IPS-20b (cell line): ENCODE measurements around the gene PLEKHM2.
"Not testable (repeated sequence)": the region's sequence is repeated elsewhere in the genome, so short reads cannot be mapped to it uniquely, and the experiment has no call there.

ENCODE experiments used
- H3K27ac ChIP-seq: one replicate; pipeline ENCODE4 v1.5.1; 2013; ENCODE audit warnings: low read length
- H3K27me3 ChIP-seq: 2 replicates; pipeline ENCODE4 v1.6.1; 2013; ENCODE audit warnings: mild to moderate bottlenecking, low read length, inconsistent platforms; ENCODE audit not compliant: insufficient read depth
- H3K36me3 ChIP-seq: 2 replicates; pipeline ENCODE4 v1.6.1; 2013; ENCODE audit warnings: low read depth, mild to moderate bottlenecking, inconsistent platforms, low read length, moderate library complexity; ENCODE audit not compliant: insufficient read depth
- H3K4me1 ChIP-seq: 2 replicates; pipeline ENCODE4 v1.6.1; 2013; ENCODE audit warnings: mild to moderate bottlenecking, control low read depth, inconsistent platforms, low read length, moderate library complexity; ENCODE audit not compliant: insufficient read depth
- H3K4me3 ChIP-seq: 2 replicates; pipeline ENCODE4 v1.5.1; 2013; ENCODE audit warnings: mild to moderate bottlenecking, low read length, inconsistent platforms
- H3K9ac ChIP-seq: 2 replicates; pipeline ENCODE4 v1.6.1; 2013; ENCODE audit warnings: low read depth, mild to moderate bottlenecking, inconsistent platforms, low read length, moderate library complexity
- H3K9me3 ChIP-seq: 2 replicates; pipeline ENCODE4 v1.6.1; 2013; ENCODE audit warnings: mild to moderate bottlenecking, low read depth, low read length, inconsistent platforms; ENCODE audit not compliant: insufficient read depth

The PLEKHM2 gene

GRCh38 chr1:15690317-15690716, 6.2 kb downstream of the PLEKHM2 start:
- H3K4me1 ChIP-seq = 0 out of 2 replicates have a peak, but pooled peaks cover 3% of the 10 kb centered on the region
- no peaks in the 10 kb centered on the region for H3K27me3 ChIP-seq
- no peak overlapping the region for H3K4me3 ChIP-seq
- H3K9ac ChIP-seq = no peak overlapping the region
- H3K27ac ChIP-seq = no peak overlapping the region
- no peaks in the 10 kb centered on the region for H3K36me3 ChIP-seq
- no peaks in the 10 kb centered on the region for H3K9me3 ChIP-seq

GRCh38 chr1:15691434-15692032, 7.4 kb downstream of the PLEKHM2 start:
- no peak overlapping the region for H3K4me3 ChIP-seq
- no peaks in the 10 kb centered on the region for H3K4me1 ChIP-seq
- no peaks in the 10 kb centered on the region for H3K27me3 ChIP-seq
- no peaks in the 10 kb centered on the region for H3K36me3 ChIP-seq
- H3K9me3 ChIP-seq = no peaks in the 10 kb centered on the region
- H3K9ac ChIP-seq = no peak overlapping the region
- H3K27ac ChIP-seq = no peak overlapping the region

GRCh38 chr1:15692121-15692682, 8.1 kb downstream of the PLEKHM2 start:
- Histone ChIP-seq H3K9ac (no peak overlapping the region), H3K4me3 (no peak overlapping the region), H3K27ac (no peak overlapping the region), H3K27me3 (no peaks in the 10 kb centered on the region), H3K36me3 (no peaks in the 10 kb centered on the region), H3K9me3 (no peaks in the 10 kb centered on the region), H3K4me1 (no peaks in the 10 kb centered on the region)

GRCh38 chr1:15693371-15693770, 9.3 kb downstream of the PLEKHM2 start:
- H3K36me3 ChIP-seq = no peaks in the 10 kb centered on the region
- no peak overlapping the region for H3K27ac ChIP-seq
- H3K4me1 ChIP-seq = no peaks in the 10 kb centered on the region
- H3K9ac ChIP-seq = no peak overlapping the region; the same call in 1 of the 2 replicates
- H3K9me3 ChIP-seq = no peaks in the 10 kb centered on the region
- H3K4me3 ChIP-seq = no peak overlapping the region
- H3K27me3 ChIP-seq = no peaks in the 10 kb centered on the region

GRCh38 chr1:15696956-15697521, 12.9 kb downstream of the PLEKHM2 start:
- Histone ChIP-seq H3K27me3 (no peaks in the 10 kb centered on the region), H3K27ac (no peak overlapping the region), H3K9ac (no peak overlapping the region), H3K36me3 (no peaks in the 10 kb centered on the region), H3K4me3 (no peak overlapping the region), H3K4me1 (no peaks in the 10 kb centered on the region), H3K9me3 (no peaks in the 10 kb centered on the region)

- no peaks in the 10 kb centered on the region for H3K27me3 ChIP-seq
- H3K4me3 ChIP-seq = no peak overlapping the region
- H3K9ac ChIP-seq = no peak overlapping the region
- H3K4me1 ChIP-seq = no peaks in the 10 kb centered on the region
- no peaks in the 10 kb centered on the region for H3K9me3 ChIP-seq
- H3K27ac ChIP-seq = no peak overlapping the region
- no peaks in the 10 kb centered on the region for H3K36me3 ChIP-seq
These were observed 14.1 kb downstream of the PLEKHM2 start for GRCh38 chr1:15698201-15698600.

- H3K4me3 ChIP-seq, H3K27ac ChIP-seq: not testable (repeated sequence)
These were observed 15.2 kb downstream of the PLEKHM2 start for GRCh38 chr1:15699321-15699720.

GRCh38 chr1:15700508-15700907, 16.4 kb downstream of the PLEKHM2 start:
- no peak overlapping the region for H3K4me3 ChIP-seq
- no peaks in the 10 kb centered on the region for H3K4me1 ChIP-seq
- H3K9me3 ChIP-seq = no peaks in the 10 kb centered on the region
- H3K27me3 ChIP-seq = no peaks in the 10 kb centered on the region
- no peak overlapping the region for H3K27ac ChIP-seq
- H3K36me3 ChIP-seq = no peaks in the 10 kb centered on the region
- no peak overlapping the region for H3K9ac ChIP-seq

More at GRCh38 chr1:15699321-15699720, 15.2 kb downstream of the PLEKHM2 start:
- H3K27me3 ChIP-seq, H3K9ac ChIP-seq, H3K9me3 ChIP-seq, H3K36me3 ChIP-seq, H3K4me1 ChIP-seq: not testable (repeated sequence)

- Histone ChIP-seq H3K27me3 (no peaks in the 10 kb centered on the region), H3K9me3 (no peaks in the 10 kb centered on the region), H3K4me1 (no peaks in the 10 kb centered on the region), H3K36me3 (no peaks in the 10 kb centered on the region), H3K4me3 (no peak overlapping the region), H3K27ac (no peak overlapping the region), H3K9ac (no peak overlapping the region)
These were observed 17.7 kb downstream of the PLEKHM2 start for GRCh38 chr1:15701784-15702183.

- Histone ChIP-seq H3K4me1 (no peaks in the 10 kb centered on the region), H3K9me3 (no peaks in the 10 kb centered on the region), H3K36me3 (no peaks in the 10 kb centered on the region), H3K4me3 (no peak overlapping the region), H3K27me3 (no peaks in the 10 kb centered on the region), H3K9ac (no peak overlapping the region), H3K27ac (no peak overlapping the region)
These were observed 18.8 kb downstream of the PLEKHM2 start for GRCh38 chr1:15702722-15703550.

GRCh38 chr1:15703562-15703961, 19.4 kb downstream of the PLEKHM2 start:
- Histone ChIP-seq H3K4me3 (no peak overlapping the region), H3K9ac (no peak overlapping the region), H3K27me3 (no peaks in the 10 kb centered on the region), H3K9me3 (no peaks in the 10 kb centered on the region), H3K27ac (no peak overlapping the region), H3K4me1 (no peaks in the 10 kb centered on the region), H3K36me3 (no peaks in the 10 kb centered on the region)
